Measurements from ENCODE around the gene NAV2. TPM values are rescaled to one million over a fixed set of nuclear protein-coding genes. Genes with fewer than 3 reads are reported as not detected.
"Not testable (repeated sequence)": the region's sequence is repeated elsewhere in the genome, so short reads cannot be mapped to it uniquely, and the experiment has no call there.

The NAV2 gene
- total RNA-seq, 1 donor: 0.42 TPM

GRCh38 chr11:19887842-19888241, 175.2 kb downstream of the NAV2 start:
- no peak overlapping the region for H3K4me3 ChIP-seq (ENCODE audit: low read length)
- H3K9me3 ChIP-seq (ENCODE audit: low read depth, low read length): no peaks in the 10 kb centered on the region
- H3K4me1 ChIP-seq (ENCODE audit: insufficient read depth, low read length): no peaks in the 10 kb centered on the region
- H3K27me3 ChIP-seq (ENCODE audit: insufficient read depth, low read length): no peaks in the 10 kb centered on the region

- no peaks in the 10 kb centered on the region for H3K27me3 ChIP-seq (ENCODE audit: insufficient read depth, low read length)
- no peak overlapping the region for H3K4me3 ChIP-seq (ENCODE audit: low read length)
- H3K9me3 ChIP-seq (ENCODE audit: low read depth, low read length): no peaks in the 10 kb centered on the region
- H3K4me1 ChIP-seq (ENCODE audit: insufficient read depth, low read length): no peaks in the 10 kb centered on the region
These were observed 176.9 kb downstream of the NAV2 start for GRCh38 chr11:19889531-19889930.

- no peaks in the 10 kb centered on the region for H3K27me3 ChIP-seq (ENCODE audit: insufficient read depth, low read length)
- H3K4me1 ChIP-seq (ENCODE audit: insufficient read depth, low read length): no peaks in the 10 kb centered on the region
- H3K9me3 ChIP-seq (ENCODE audit: low read depth, low read length): no peaks in the 10 kb centered on the region
- no peak overlapping the region for H3K4me3 ChIP-seq (ENCODE audit: low read length)
These were observed 177.7 kb downstream of the NAV2 start for GRCh38 chr11:19890308-19890707.

- Histone ChIP-seq H3K4me1 (ENCODE audit: insufficient read depth, low read length) (no peaks in the 10 kb centered on the region), H3K4me3 (ENCODE audit: low read length) (no peak overlapping the region), H3K9me3 (ENCODE audit: low read depth, low read length) (no peaks in the 10 kb centered on the region), H3K27me3 (ENCODE audit: insufficient read depth, low read length) (no peaks in the 10 kb centered on the region)
These were observed 178.4 kb downstream of the NAV2 start for GRCh38 chr11:19891022-19891421.

GRCh38 chr11:19892387-19892786, 179.8 kb downstream of the NAV2 start:
- Histone ChIP-seq H3K4me1 (ENCODE audit: insufficient read depth, low read length) (no peaks in the 10 kb centered on the region), H3K9me3 (ENCODE audit: low read depth, low read length) (no peaks in the 10 kb centered on the region), H3K4me3 (ENCODE audit: low read length) (no peak overlapping the region), H3K27me3 (ENCODE audit: insufficient read depth, low read length) (no peaks in the 10 kb centered on the region)

DNA sequence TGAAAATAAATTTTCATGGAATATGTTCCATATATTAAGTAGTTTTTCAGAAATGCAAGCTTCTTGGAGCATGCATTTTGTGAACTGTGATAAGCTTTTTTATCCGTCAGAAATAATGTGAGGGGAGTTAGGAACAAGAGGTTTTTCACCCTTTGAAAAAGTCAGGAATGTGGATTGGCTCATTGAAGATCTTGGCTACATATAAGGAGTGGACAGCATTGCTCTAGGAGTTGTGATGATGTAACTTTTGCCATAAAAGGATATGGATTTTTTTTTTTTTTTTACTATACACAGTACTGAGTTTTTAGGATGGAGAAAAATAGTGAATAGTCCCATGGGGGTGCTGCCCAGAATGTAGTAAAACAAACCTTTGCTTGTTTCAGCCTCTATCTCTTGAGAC, 180.2 kb downstream of the NAV2 start:
- H3K4me1 ChIP-seq (ENCODE audit: insufficient read depth, low read length): no peaks in the 10 kb centered on the region
- no peaks in the 10 kb centered on the region for H3K9me3 ChIP-seq (ENCODE audit: low read depth, low read length)
- no peak overlapping the region for H3K4me3 ChIP-seq (ENCODE audit: low read length)
- no peaks in the 10 kb centered on the region for H3K27me3 ChIP-seq (ENCODE audit: insufficient read depth, low read length)

DNA sequence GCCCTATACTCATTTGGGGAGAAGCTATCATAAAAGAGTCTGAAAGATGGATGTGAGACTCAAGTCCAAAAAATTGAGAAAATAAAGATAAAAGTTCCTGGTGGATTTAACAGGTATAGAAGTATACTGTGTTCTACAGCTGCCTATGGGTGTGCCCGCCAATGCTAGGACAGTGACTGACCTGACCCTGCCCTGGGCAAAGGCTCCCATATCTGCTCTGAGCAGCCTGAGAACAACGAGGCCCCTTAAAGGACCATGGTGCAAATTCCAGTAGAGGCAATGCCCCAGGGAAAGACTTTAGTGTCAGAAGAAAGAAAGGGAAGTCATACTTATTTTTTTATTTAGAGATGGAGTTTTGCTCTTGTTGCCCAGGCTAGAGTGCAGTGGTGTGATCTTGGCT, 181.8 kb downstream of the NAV2 start:
- Histone ChIP-seq H3K27me3 (ENCODE audit: insufficient read depth, low read length) (no peaks in the 10 kb centered on the region), H3K4me3 (ENCODE audit: low read length) (no peak overlapping the region), H3K9me3 (ENCODE audit: low read depth, low read length) (no peaks in the 10 kb centered on the region), H3K4me1 (ENCODE audit: insufficient read depth, low read length) (no peaks in the 10 kb centered on the region)

DNA sequence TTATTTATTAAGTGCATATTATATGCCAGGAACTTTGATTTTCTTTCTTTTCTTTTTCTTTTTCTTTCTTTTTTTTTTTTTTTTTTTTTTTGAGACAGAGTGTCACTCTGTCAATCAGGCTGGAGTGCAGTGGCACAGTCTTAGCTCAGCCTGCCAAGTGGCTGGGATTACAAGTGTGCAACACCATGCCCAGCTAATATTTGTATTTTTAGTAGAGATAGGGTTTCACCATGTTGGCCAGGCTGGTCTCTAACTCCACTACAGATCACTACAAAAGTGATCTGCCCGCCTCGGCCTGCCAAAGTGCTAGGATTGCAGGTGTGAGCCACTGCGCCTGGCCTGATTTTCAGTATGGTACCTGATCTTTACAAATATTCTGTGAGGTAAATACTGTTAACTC, 182.4 kb downstream of the NAV2 start:
- H3K9me3 ChIP-seq (ENCODE audit: low read depth, low read length): not testable (repeated sequence)

GRCh38 chr11:19895776-19896175, 183.1 kb downstream of the NAV2 start:
- Histone ChIP-seq H3K27me3 (ENCODE audit: insufficient read depth, low read length) (no peaks in the 10 kb centered on the region), H3K4me1 (ENCODE audit: insufficient read depth, low read length) (no peaks in the 10 kb centered on the region), H3K9me3 (ENCODE audit: low read depth, low read length) (no peaks in the 10 kb centered on the region), H3K4me3 (ENCODE audit: low read length) (no peak overlapping the region)

More for the DNA sequence above, 182.4 kb downstream of the NAV2 start:
- not testable (repeated sequence) for H3K27me3 ChIP-seq (ENCODE audit: insufficient read depth, low read length); H3K4me1 ChIP-seq (ENCODE audit: insufficient read depth, low read length); H3K4me3 ChIP-seq (ENCODE audit: low read length)

- no peaks in the 10 kb centered on the region for H3K9me3 ChIP-seq (ENCODE audit: low read depth, low read length)
- H3K27me3 ChIP-seq (ENCODE audit: insufficient read depth, low read length): no peaks in the 10 kb centered on the region
- no peak overlapping the region for H3K4me3 ChIP-seq (ENCODE audit: low read length)
- H3K4me1 ChIP-seq (ENCODE audit: insufficient read depth, low read length): no peaks in the 10 kb centered on the region
These were observed 191.0 kb downstream of the NAV2 start for GRCh38 chr11:19903620-19904069.

DNA sequence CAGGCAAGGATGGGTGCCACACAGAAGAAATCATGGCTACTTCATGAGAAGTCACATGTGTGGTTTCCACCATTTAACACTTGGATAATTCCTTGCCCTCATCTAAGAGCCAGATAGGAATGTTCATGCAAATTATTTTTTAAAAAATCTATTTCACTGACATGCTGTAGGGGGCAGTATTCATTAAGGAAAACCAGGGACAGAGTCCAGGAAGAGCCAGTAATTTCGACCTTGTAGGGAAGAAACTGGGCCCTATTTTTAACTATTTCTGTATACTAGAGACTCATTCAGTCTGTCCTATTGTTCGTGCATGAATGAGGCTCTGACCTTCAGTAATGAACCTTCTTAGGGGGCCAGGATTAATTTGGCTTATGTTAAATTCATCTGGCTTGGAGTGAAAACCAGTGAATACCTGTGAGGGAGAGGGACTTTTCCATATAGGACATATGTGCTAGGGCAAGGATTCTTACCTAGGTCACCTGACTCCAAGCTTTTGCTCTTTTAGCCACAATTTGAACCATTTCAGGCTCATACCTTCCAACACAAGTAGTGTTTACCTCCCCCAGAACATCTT, 192.7 kb downstream of the NAV2 start:
- no peaks in the 10 kb centered on the region for H3K4me1 ChIP-seq (ENCODE audit: insufficient read depth, low read length)
- no peaks in the 10 kb centered on the region for H3K27me3 ChIP-seq (ENCODE audit: insufficient read depth, low read length)
- H3K4me3 ChIP-seq (ENCODE audit: low read length): no peak overlapping the region
- H3K9me3 ChIP-seq (ENCODE audit: low read depth, low read length): no peaks in the 10 kb centered on the region

DNA sequence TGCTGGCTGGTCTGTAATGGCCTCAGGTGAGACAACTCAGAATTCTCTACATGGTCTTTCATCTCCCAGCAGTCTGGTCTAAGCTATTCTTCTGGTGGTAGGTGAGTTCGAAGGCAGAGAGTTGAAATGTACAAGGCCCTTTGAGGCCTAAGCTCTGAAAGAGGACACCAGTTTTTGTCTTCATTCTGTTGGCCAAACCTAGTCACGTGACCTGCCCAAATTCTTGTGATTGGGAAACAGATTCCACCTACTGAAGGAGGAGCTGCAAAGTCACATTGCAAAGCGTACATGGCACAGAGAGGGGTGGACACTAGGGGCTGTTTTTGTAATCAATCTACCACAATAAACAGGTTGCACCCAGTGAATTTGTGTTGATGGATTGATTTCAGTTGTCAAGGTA, 193.5 kb downstream of the NAV2 start:
- H3K27me3 ChIP-seq (ENCODE audit: insufficient read depth, low read length): no peaks in the 10 kb centered on the region
- H3K4me1 ChIP-seq (ENCODE audit: insufficient read depth, low read length): no peaks in the 10 kb centered on the region
- no peak overlapping the region for H3K4me3 ChIP-seq (ENCODE audit: low read length)
- no peaks in the 10 kb centered on the region for H3K9me3 ChIP-seq (ENCODE audit: low read depth, low read length)

DNA sequence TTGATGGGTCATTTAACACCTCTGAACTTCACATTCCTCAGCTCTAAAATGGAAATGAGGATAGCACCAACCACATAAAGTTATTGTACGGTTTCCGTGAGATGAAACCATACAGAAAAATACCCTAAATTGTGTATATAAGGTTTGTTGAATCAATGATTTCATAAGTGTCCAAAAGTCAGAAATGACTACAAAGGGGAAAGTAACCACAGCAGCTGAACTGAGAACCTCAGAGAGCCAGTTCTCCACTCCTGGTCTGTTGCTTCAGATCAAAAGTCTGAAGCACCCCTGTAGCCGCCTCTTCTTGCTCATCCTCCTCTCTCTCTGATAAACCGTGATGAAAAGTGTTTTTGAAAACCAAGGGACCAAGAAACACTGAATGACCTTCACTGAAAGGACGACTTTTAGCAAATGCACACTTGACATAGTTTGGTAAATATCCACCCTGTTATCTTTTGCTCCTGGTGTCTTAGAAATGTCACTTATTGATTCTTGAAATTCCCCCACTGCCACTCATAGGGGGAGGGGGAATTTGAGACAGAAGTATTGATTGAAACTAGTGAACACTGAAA, 194.5 kb downstream of the NAV2 start:
- Histone ChIP-seq H3K4me1 (ENCODE audit: insufficient read depth, low read length) (no peaks in the 10 kb centered on the region), H3K27me3 (ENCODE audit: insufficient read depth, low read length) (no peaks in the 10 kb centered on the region), H3K9me3 (ENCODE audit: low read depth, low read length) (no peaks in the 10 kb centered on the region), H3K4me3 (ENCODE audit: low read length) (no peak overlapping the region)

DNA sequence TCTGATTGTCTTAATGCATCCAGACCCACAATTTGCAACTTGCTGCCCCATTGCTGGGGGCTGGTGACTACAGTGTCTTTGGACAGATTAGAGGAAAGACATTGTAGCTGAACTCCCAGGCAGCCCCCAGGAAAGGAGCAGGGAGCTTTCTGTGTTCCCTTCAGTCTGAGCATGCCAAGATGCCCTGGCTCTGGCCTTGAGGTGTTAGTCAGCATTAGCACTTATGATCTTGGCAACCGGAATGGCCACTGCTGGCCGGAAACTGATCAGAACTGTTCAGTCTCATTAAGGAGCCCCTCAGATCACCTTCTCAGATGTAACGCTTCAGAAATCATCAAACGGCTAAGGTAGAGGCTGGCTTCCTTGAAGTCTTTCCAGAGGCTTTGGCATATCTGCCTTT, 195.2 kb downstream of the NAV2 start:
- H3K4me1 ChIP-seq (ENCODE audit: insufficient read depth, low read length): no peaks in the 10 kb centered on the region
- H3K9me3 ChIP-seq (ENCODE audit: low read depth, low read length): no peaks in the 10 kb centered on the region
- no peaks in the 10 kb centered on the region for H3K27me3 ChIP-seq (ENCODE audit: insufficient read depth, low read length)
- H3K4me3 ChIP-seq (ENCODE audit: low read length): no peak overlapping the region

GRCh38 chr11:19910931-19911330, 198.3 kb downstream of the NAV2 start:
- Histone ChIP-seq H3K4me3 (ENCODE audit: low read length) (no peak overlapping the region), H3K9me3 (ENCODE audit: low read depth, low read length) (no peaks in the 10 kb centered on the region), H3K27me3 (ENCODE audit: insufficient read depth, low read length) (no peaks in the 10 kb centered on the region), H3K4me1 (ENCODE audit: insufficient read depth, low read length) (no peaks in the 10 kb centered on the region)

Data from mononuclear cell (primary cell).